ENCODE measurements around the gene TRIM69. TPM values are rescaled to one million over a fixed set of nuclear protein-coding genes. Genes with fewer than 3 reads are reported as not detected.

Gene TRIM69
- polyA plus RNA-seq, 3 donors: 23.1 to 29.9 (median 24.1) TPM

DNA sequence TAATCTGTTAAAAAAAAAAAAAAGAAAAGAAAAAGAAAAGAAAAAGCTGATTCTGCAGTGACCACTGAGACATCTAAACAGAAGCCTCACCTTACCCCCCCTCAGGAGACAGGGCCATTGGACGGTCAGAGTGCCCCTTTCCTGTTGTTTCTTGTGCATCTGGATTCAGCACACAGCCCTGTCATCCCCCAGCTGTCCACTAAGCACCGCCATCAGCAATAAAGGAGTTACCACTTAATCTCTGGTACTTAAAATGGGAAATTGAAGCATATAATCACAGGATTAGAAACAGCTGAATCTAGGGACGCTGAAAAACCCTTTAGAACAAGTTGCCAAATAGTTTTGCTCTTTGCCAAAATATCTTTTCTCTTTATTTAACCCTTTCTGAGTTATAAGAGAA is 62.5 kb downstream of the TRIM69 start:
- no peak for DNase-seq (ENCODE audit: low read depth in 3 of 3, low spot score in 2 of 3)

DNA sequence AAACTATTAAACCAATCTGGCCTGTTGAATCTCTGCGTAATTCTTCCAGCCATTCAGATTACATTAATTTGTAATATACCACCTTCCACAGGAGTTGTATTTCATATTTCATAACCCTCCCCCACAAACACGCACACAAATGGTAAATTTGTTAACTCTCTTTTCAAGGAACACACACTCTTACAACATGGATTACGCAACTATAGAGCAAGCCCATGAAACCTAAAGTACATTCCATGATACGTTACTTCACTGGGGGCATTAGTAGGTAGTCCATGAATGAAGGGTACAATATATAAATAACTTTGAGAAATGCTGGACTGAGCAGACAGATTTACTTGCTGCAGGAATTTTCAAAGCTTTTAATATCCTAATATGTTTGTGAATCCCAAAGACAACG is 65.0 kb downstream of the TRIM69 start:
- DNase-seq (ENCODE audit: low read depth in 3 of 3, low spot score in 2 of 3): no peak

DNA sequence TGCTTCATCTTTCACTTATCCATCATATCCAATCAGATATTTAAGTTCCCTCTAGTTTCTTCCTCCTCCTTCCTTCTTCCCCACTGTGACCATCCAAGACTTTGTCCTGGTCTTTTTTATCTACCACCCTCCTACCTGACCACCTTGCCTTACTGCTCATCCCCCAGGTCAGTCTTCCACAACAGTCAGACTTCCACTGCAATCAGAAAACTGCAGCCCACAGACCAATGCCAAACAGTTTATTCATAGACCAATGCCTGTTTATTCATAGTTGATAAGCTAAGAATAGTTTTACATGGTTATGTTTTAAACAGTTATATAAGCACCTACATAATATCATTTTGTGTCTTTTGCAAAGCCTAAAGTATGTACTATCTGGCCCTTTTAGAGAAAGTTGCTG is 65.5 kb downstream of the TRIM69 start:
- DNase-seq (ENCODE audit: low read depth in 3 of 3, low spot score in 2 of 3): no peak

DNA sequence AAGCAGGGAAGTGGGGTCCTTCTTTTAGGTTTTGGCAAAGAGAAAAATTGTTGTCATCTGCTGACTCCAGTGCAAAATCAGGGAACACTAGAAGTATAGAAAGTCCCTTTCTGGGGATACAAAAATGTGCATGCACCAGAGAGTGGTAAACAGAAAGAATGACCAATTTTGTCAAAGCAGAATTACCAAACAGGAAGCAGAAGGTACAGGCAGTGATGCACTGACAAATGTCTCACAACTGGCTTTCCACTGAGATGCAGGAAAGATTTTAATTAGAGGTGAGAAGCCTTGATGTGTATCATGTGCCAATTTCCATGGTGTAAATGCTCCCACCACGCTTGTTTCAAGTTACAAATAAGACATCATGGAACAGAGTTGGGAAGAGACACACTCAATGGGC is 66.0 kb downstream of the TRIM69 start:
- no peak for DNase-seq (ENCODE audit: low read depth in 3 of 3, low spot score in 2 of 3)

DNA sequence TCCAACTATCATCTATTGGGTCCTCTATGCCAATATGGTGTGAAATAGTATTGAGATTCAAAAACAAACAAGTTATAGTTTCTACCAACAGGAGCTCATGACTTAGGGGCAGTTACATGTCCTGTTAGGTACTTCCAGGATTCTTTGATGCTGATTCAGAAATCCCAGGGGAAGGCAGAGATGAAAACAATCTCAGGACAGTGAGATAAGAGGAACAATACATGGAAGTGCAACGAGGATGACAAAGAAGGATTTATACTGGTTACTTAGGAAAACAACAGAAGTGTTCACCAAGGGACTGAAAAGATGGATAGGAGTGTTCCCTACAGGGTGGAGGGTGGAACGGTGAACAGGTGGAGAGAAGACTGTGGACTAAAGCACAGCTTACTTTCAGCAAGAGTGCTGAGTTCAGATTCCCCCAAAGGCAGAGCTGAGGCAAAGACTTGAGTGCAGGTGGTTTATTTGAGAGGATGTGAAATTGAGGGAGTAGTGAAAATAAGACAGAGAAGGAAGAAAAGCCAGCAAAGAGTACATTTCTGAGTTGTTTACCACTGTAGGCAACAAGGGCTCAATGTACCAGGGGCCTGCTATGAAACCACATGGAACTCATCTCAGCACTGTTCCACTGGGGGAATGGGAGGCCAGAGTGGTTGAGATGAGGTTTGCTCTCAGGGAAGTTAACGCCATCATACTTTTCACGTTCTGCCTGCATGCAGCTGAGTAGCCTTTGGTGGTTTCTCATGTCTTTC is 68.1 kb downstream of the TRIM69 start:
- DNase-seq (ENCODE audit: low read depth in 3 of 3, low spot score in 2 of 3): no peak

DNA sequence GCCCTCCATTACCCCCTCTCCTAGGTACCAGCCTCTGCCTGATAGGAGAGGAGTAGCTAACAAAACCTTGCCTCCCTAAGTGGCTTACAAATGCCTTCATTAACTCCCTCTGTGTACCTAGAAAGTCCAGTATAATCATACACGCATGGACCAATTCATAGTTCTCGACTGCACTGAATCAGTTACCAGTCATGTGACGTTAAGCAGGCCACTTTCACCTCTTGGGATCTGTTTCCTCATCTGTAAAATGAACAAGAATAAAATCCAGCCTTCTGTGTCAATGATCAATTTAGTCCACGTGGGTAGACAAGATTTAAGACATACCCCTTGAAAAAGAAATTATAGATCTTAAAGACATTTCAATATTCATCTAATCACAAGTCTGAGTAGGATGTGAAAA is 72.2 kb downstream of the TRIM69 start:
- DNase-seq (ENCODE audit: low read depth in 3 of 3, low spot score in 2 of 3): no peak

DNA sequence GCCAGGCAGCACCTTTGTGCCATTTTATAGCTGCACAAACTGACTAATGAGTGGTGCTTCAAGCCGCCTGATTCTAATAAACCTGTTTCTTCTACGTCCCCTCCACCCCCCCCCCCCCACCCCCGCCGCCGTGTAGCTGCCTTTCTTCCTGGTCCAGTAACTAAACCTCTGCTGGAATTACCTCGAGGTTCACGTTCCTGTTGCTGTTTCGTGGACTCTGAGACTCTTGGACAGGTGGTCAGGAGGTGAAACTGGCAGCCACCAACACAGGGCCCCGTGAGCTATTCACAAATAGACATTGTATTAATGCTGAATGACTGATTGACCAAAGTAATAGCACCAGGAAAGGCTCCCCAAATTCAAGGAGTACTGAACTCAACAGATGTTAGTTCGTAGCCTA is 73.9 kb downstream of the TRIM69 start:
- no peak for DNase-seq (ENCODE audit: low read depth in 3 of 3, low spot score in 2 of 3)

DNA sequence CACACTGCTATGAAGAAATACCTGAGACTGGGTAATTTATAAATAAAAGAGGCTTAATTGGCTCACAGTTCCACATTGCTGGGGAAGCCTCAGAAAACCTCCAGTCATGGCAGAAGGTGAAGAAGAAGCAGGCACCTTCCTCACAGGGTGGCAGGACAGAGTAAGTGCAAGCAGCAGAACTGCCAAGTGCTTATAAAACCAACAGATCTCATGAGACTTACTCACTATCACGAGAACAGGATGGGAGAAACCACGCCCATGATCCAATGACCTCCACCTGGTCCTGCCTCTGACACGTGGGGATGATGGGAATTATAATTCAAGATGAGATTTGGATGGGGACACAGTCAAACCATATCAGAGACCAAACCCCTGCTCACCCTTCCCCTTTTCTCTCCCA is 75.0 kb downstream of the TRIM69 start:
- no peak for DNase-seq (ENCODE audit: low read depth in 3 of 3, low spot score in 2 of 3)

DNA sequence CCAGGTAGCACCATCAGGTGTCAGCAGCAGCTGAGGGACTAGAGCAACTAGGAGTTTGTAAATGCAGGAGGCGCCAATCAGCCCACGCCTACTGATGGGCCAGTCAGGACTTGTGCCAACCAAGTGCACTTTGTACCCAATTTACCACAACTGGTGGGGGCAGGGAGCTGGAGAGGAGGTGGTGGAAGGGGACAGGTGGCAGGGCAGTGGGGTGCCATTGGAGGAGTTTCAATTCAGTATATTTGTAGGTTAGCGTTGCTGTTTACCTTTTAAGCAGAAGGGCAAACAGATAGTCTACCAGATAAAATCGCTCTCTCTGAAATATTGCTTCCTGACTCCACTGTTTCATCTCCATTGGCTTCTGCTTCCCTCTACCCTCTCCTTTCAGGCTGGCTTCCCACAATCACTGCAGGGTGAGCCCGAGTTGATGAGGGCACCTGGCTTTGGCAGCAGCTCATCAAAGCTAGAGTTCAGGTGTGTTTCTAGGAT is 75.7 kb downstream of the TRIM69 start:
- no peak for DNase-seq (ENCODE audit: low read depth in 3 of 3, low spot score in 2 of 3)

DNA sequence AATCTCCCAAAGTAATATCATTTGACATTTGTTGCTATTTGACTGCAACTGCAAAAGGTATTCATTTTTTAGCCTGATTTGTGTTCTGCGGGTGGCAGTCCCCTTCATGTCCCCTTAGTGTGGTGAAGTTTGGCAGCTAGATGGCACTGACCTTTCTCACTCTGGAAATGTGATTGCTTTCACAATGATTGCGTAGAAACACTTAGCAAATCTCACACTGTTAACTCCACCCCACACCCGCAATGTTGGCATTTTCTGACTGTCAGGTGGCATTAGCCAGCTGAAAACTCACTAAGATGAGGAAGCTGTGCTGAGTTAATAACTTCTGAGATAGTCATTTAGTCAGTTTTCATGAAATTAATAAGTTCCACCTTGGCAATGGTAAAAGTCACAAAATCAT is 76.9 kb downstream of the TRIM69 start:
- no peak for DNase-seq (ENCODE audit: low read depth in 3 of 3, low spot score in 2 of 3)

Other genes starting within 250 kb of the TRIM69 start
- gene EIF3J, start 199.4 kb upstream of the TRIM69 start, polyA plus RNA-seq (ENCODE audit: insufficient read length in 3 of 3): 100 to 1,000 TPM; 137 to 138 (median 137) TPM
- gene SPG11, start 72.9 kb upstream of the TRIM69 start, polyA plus RNA-seq (ENCODE audit: insufficient read length in 3 of 3): 10 to 100 TPM; 70.8 to 71.2 (median 71.1) TPM
- gene PATL2, start 25.2 kb upstream of the TRIM69 start, polyA plus RNA-seq (ENCODE audit: insufficient read length in 3 of 3): under 1 TPM; 0.51 to 0.59 (median 0.58) TPM
- gene B2M, start 25.0 kb upstream of the TRIM69 start, polyA plus RNA-seq (ENCODE audit: insufficient read length in 3 of 3): 1,000 to 10,000 TPM; 1,096 to 1,212 (median 1,151) TPM
- not detected for gene TERB2, start 220.2 kb downstream of the TRIM69 start, polyA plus RNA-seq (ENCODE audit: insufficient read length in 3 of 3)

Measured in right renal cortex interstitium (tissue), 3 donors.